ENCODE results near the gene PAPLN.

The PAPLN gene

DNA sequence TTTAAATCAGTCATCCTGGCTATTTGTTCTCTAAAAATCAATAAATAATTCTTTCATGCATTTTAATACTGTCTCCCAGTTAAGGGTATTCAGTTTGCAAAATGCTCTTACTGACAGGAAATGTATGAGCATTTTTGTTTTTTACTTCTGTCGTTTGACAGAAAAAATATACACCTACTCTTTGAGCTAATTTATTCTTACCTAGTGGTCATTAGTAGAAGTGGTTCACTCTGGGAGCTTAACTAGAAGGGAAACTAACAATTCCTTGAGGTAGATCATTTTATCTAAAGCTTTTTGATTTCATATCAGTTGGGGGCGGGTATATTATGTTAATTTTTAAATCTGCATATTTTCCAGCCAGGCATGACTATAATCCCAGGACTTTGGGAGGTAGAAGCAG is 33.8 kb upstream of the PAPLN start:
- no CpG with 5 or more reads among the region's 2 CpGs for WGBS (ENCODE audit: extremely low coverage, insufficient coverage, low lambda C conversion rate)

DNA sequence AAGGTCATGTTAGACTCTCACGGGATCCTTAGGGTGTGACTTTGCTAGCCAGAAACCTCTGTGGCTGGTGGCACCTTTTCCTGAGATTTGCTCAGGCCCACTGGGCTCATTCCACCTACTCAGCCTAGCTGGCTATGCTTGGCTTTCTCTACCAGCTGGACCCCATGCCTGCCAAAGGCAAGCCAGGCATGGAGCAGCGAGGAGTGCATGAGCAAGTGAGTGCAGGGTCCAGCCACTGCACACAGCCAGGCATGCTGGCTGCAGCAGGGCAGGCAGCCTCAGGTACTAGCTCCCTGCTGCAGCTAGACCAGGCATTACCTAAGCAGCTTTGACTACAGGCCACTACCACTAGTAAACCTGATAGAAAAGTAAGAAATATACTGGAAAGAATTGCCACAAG is 29.7 kb upstream of the PAPLN start:
- H3K18ac ChIP-seq (ENCODE audit: low read length): no peak overlapping the region
- H4K5ac ChIP-seq (ENCODE audit: low read length): no peak overlapping the region
- H3K4me3 ChIP-seq (ENCODE audit: low read length): no peak overlapping the region
- WGBS (ENCODE audit: extremely low coverage, insufficient coverage, low lambda C conversion rate): no CpG with 5 or more reads among the region's 2 CpGs
- H3K79me2 ChIP-seq (ENCODE audit: control insufficient read depth, insufficient read depth, low read length): no peaks in the 10 kb centered on the region
- H2BK120ac ChIP-seq (ENCODE audit: low read depth, low read length): no peak overlapping the region
- no peak overlapping the region for H2AK5ac ChIP-seq (ENCODE audit: low read length)
- peaks cover 2% of the 10 kb centered on the region for H3K36me3 ChIP-seq (ENCODE audit: control insufficient read depth, insufficient read depth, low read length)
- H3K79me1 ChIP-seq (ENCODE audit: low read length): no peaks in the 10 kb centered on the region
- no peak overlapping the region for H2BK15ac ChIP-seq (replicated peaks; ENCODE audit: low read depth)
- H3K4me2 ChIP-seq (ENCODE audit: low read length): no peak overlapping the region
- H4K8ac ChIP-seq (ENCODE audit: low read depth, low read length): no peak overlapping the region
- no peaks in the 10 kb centered on the region for H3K4me1 ChIP-seq (ENCODE audit: control insufficient read depth, low read depth, low read length)
- H3K23ac ChIP-seq (ENCODE audit: low read length): no peak overlapping the region
- no peak overlapping the region for H3K27ac ChIP-seq (ENCODE audit: low read depth, low read length)
- H3K56ac ChIP-seq (ENCODE audit: low read length): no peak overlapping the region
- no peak overlapping the region for H3K4ac ChIP-seq (ENCODE audit: low read depth, low read length)
- DNase-seq: no peak
- no peaks in the 10 kb centered on the region for H3K27me3 ChIP-seq (ENCODE audit: insufficient read depth, low read length, poor library complexity)
- no peak overlapping the region for H2BK5ac ChIP-seq (ENCODE audit: low read length)
- no peak overlapping the region for H3K9ac ChIP-seq (ENCODE audit: low read length)

More for the DNA sequence above, 33.8 kb upstream of the PAPLN start:
- Histone ChIP-seq H3K9ac (ENCODE audit: low read length) (no peak overlapping the region), H2BK15ac (replicated peaks; ENCODE audit: low read depth) (no peak overlapping the region), H3K79me2 (ENCODE audit: control insufficient read depth, insufficient read depth, low read length) (no peaks in the 10 kb centered on the region), H2BK120ac (ENCODE audit: low read depth, low read length) (no peak overlapping the region), H4K8ac (ENCODE audit: low read depth, low read length) (peak overlapping the region; percentile 16), H3K18ac (ENCODE audit: low read length) (no peak overlapping the region), H3K27me3 (ENCODE audit: insufficient read depth, low read length, poor library complexity) (no peaks in the 10 kb centered on the region), H2AK5ac (ENCODE audit: low read length) (no peak overlapping the region), H3K4me1 (ENCODE audit: control insufficient read depth, low read depth, low read length) (no peaks in the 10 kb centered on the region), H3K79me1 (ENCODE audit: low read length) (no peaks in the 10 kb centered on the region), H4K5ac (ENCODE audit: low read length) (no peak overlapping the region), H3K4me3 (ENCODE audit: low read length) (no peak overlapping the region), H2BK5ac (ENCODE audit: low read length) (no peak overlapping the region), H3K56ac (ENCODE audit: low read length) (no peak overlapping the region), H3K4me2 (ENCODE audit: low read length) (no peak overlapping the region), H3K23ac (ENCODE audit: low read length) (no peak overlapping the region), H3K4ac (ENCODE audit: low read depth, low read length) (no peak overlapping the region), H3K36me3 (ENCODE audit: control insufficient read depth, insufficient read depth, low read length) (peaks cover 2% of the 10 kb centered on the region), H3K27ac (ENCODE audit: low read depth, low read length) (no peak overlapping the region)
- peak; percentile 23 for DNase-seq

DNA sequence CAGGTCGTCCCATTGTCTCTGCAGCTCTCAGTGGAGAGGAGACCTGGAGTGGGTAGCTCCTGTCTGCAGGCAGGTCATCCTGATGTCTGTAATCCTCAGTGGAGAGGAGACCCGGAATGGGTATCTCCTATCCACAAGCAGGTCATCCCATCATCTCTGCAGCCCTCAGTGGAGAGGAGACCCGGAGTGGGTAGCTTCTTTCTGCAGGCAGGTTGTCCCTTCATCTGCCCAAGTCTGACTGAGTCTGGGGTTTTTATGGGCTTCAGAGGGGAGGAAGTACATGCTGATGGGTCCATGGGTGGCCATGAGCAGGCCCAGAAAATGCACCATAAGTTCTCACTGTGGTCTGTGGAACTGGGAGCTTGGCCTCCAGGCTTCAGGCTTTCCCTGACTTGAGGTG is 28.9 kb upstream of the PAPLN start:
- Histone ChIP-seq H2BK15ac (replicated peaks; ENCODE audit: low read depth) (no peak overlapping the region), H3K4me1 (ENCODE audit: control insufficient read depth, low read depth, low read length) (no peaks in the 10 kb centered on the region), H4K8ac (ENCODE audit: low read depth, low read length) (no peak overlapping the region), H2BK120ac (ENCODE audit: low read depth, low read length) (no peak overlapping the region), H3K79me2 (ENCODE audit: control insufficient read depth, insufficient read depth, low read length) (no peaks in the 10 kb centered on the region), H2BK5ac (ENCODE audit: low read length) (no peak overlapping the region), H3K56ac (ENCODE audit: low read length) (no peak overlapping the region), H3K9ac (ENCODE audit: low read length) (no peak overlapping the region), H3K4me3 (ENCODE audit: low read length) (no peak overlapping the region), H3K4ac (ENCODE audit: low read depth, low read length) (no peak overlapping the region), H3K27ac (ENCODE audit: low read depth, low read length) (no peak overlapping the region), H3K23ac (ENCODE audit: low read length) (no peak overlapping the region), H3K4me2 (ENCODE audit: low read length) (no peak overlapping the region), H4K5ac (ENCODE audit: low read length) (no peak overlapping the region), H3K79me1 (ENCODE audit: low read length) (no peaks in the 10 kb centered on the region), H2AK5ac (ENCODE audit: low read length) (no peak overlapping the region), H3K18ac (ENCODE audit: low read length) (no peak overlapping the region), H3K36me3 (ENCODE audit: control insufficient read depth, insufficient read depth, low read length) (peaks cover 3% of the 10 kb centered on the region), H3K27me3 (ENCODE audit: insufficient read depth, low read length, poor library complexity) (no peaks in the 10 kb centered on the region)
- no CpG with 5 or more reads among the region's 3 CpGs for WGBS (ENCODE audit: extremely low coverage, insufficient coverage, low lambda C conversion rate)
- peak; percentile 9 for DNase-seq

DNA sequence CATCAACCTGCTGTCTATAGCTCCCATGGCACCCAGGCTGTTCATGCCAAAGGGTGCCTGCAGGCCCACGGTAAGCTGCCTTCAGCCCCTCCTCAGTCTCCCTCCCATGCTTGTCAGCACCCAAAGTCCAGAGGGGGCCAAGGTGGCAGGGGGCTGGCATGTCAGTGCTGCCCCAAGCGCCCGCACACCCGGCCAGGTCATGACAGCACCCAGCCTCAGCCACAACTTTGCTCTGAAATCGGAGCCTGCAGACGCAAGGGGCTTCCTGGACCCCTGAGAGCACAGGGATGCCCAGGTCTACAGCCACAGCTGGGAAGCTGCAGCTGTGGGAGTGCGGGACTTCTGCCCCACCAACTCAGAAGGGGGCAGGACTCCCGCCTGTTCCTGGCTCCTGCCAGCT is 28.5 kb upstream of the PAPLN start:
- Histone ChIP-seq H3K36me3 (ENCODE audit: control insufficient read depth, insufficient read depth, low read length) (peaks cover 3% of the 10 kb centered on the region), H3K9ac (ENCODE audit: low read length) (no peak overlapping the region), H2BK15ac (replicated peaks; ENCODE audit: low read depth) (no peak overlapping the region), H4K8ac (ENCODE audit: low read depth, low read length) (no peak overlapping the region), H3K4me2 (ENCODE audit: low read length) (no peak overlapping the region), H3K79me1 (ENCODE audit: low read length) (no peaks in the 10 kb centered on the region), H2AK5ac (ENCODE audit: low read length) (no peak overlapping the region), H2BK5ac (ENCODE audit: low read length) (no peak overlapping the region), H3K79me2 (ENCODE audit: control insufficient read depth, insufficient read depth, low read length) (no peaks in the 10 kb centered on the region), H3K23ac (ENCODE audit: low read length) (no peak overlapping the region), H3K27me3 (ENCODE audit: insufficient read depth, low read length, poor library complexity) (no peaks in the 10 kb centered on the region), H3K4ac (ENCODE audit: low read depth, low read length) (no peak overlapping the region), H2BK120ac (ENCODE audit: low read depth, low read length) (no peak overlapping the region), H4K5ac (ENCODE audit: low read length) (no peak overlapping the region), H3K4me1 (ENCODE audit: control insufficient read depth, low read depth, low read length) (no peaks in the 10 kb centered on the region), H3K27ac (ENCODE audit: low read depth, low read length) (no peak overlapping the region), H3K18ac (ENCODE audit: low read length) (no peak overlapping the region), H3K4me3 (ENCODE audit: low read length) (no peak overlapping the region), H3K56ac (ENCODE audit: low read length) (no peak overlapping the region)
- WGBS (ENCODE audit: extremely low coverage, insufficient coverage, low lambda C conversion rate): no CpG with 5 or more reads among the region's 8 CpGs
- DNase-seq: no peak

DNA sequence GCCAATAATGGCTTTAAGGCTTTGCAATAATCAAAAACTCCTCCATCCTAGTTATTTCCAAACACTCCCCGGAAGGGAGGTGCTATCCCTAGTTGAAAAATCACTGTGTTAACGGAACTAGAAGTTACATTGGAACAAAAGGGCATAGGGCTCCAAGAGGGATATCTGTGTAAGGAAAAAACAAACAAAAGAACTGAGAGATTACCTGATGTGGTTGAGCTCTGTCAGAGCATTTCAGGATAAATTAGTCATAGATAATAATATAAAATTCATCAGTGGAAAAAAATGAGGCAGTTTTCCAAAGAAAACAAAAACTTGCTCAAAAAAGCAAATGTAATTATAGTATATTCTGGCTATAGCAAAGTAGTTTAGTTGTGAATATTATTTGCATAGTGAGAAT is 27.4 kb upstream of the PAPLN start:
- DNase-seq: no peak
- Histone ChIP-seq H3K56ac (ENCODE audit: low read length) (no peak overlapping the region), H2AK5ac (ENCODE audit: low read length) (no peak overlapping the region), H3K4me3 (ENCODE audit: low read length) (no peak overlapping the region), H3K23ac (ENCODE audit: low read length) (no peak overlapping the region), H3K9ac (ENCODE audit: low read length) (no peak overlapping the region), H3K18ac (ENCODE audit: low read length) (no peak overlapping the region), H3K79me1 (ENCODE audit: low read length) (no peaks in the 10 kb centered on the region), H2BK15ac (replicated peaks; ENCODE audit: low read depth) (no peak overlapping the region), H2BK120ac (ENCODE audit: low read depth, low read length) (no peak overlapping the region), H3K36me3 (ENCODE audit: control insufficient read depth, insufficient read depth, low read length) (peaks cover 3% of the 10 kb centered on the region), H2BK5ac (ENCODE audit: low read length) (no peak overlapping the region), H3K4ac (ENCODE audit: low read depth, low read length) (no peak overlapping the region), H3K27me3 (ENCODE audit: insufficient read depth, low read length, poor library complexity) (no peaks in the 10 kb centered on the region), H4K8ac (ENCODE audit: low read depth, low read length) (no peak overlapping the region), H4K5ac (ENCODE audit: low read length) (no peak overlapping the region), H3K79me2 (ENCODE audit: control insufficient read depth, insufficient read depth, low read length) (no peaks in the 10 kb centered on the region), H3K4me1 (ENCODE audit: control insufficient read depth, low read depth, low read length) (no peaks in the 10 kb centered on the region), H3K4me2 (ENCODE audit: low read length) (no peak overlapping the region), H3K27ac (ENCODE audit: low read depth, low read length) (no peak overlapping the region)
- WGBS (ENCODE audit: extremely low coverage, insufficient coverage, low lambda C conversion rate): no CpG with 5 or more reads among the region's 2 CpGs

DNA sequence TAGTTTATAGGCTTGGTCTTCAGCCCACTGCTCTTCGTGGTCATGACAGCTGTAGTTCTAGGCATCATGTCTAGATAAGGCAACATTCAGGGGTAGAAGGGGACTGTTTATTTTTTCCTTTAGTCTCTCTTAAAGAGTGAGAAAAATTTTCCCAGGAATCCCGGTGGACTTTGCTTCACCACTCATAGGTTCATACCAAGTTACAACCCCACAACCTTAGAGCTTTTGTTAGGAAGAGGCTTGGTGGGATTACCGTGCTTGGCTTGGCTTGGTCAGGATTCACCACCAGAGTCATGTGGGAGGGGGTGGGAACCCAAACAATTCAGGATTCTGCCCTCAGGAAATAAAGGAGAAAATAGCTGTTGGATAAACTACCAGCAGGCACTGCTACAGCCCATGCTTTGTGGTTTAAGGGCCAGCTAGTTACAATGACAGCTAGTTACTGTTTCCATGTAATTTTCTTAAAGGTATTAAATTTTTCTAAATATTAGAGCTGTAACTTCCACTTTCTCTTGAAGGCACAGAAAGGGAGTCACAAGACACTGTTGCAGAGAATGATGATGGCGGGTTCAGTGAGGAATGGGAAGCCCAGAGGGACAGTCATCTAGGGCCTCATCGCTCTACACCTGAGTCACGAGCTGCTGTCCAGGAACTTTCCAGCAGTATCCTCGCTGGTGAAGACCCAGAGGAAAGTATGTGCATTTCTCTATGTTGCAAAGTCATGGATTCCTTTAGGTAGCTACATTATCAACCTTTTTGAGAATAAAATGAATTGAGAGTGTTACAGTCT is 25.9 kb upstream of the PAPLN start:
- Histone ChIP-seq H3K36me3 (ENCODE audit: control insufficient read depth, insufficient read depth, low read length) (peaks cover 1% of the 10 kb centered on the region), H3K4me1 (ENCODE audit: control insufficient read depth, low read depth, low read length) (no peaks in the 10 kb centered on the region), H3K79me1 (ENCODE audit: low read length) (no peaks in the 10 kb centered on the region), H3K9ac (ENCODE audit: low read length) (no peak overlapping the region), H3K18ac (ENCODE audit: low read length) (no peak overlapping the region), H2BK5ac (ENCODE audit: low read length) (no peak overlapping the region), H3K4me2 (ENCODE audit: low read length) (no peak overlapping the region), H3K4me3 (ENCODE audit: low read length) (no peak overlapping the region), H3K23ac (ENCODE audit: low read length) (no peak overlapping the region), H2BK15ac (replicated peaks; ENCODE audit: low read depth) (no peak overlapping the region), H4K5ac (ENCODE audit: low read length) (no peak overlapping the region), H2AK5ac (ENCODE audit: low read length) (no peak overlapping the region), H4K8ac (ENCODE audit: low read depth, low read length) (no peak overlapping the region), H3K56ac (ENCODE audit: low read length) (no peak overlapping the region), H3K27me3 (ENCODE audit: insufficient read depth, low read length, poor library complexity) (no peaks in the 10 kb centered on the region), H3K4ac (ENCODE audit: low read depth, low read length) (no peak overlapping the region), H3K79me2 (ENCODE audit: control insufficient read depth, insufficient read depth, low read length) (no peaks in the 10 kb centered on the region), H2BK120ac (ENCODE audit: low read depth, low read length) (no peak overlapping the region), H3K27ac (ENCODE audit: low read depth, low read length) (no peak overlapping the region)
- WGBS (ENCODE audit: extremely low coverage, insufficient coverage, low lambda C conversion rate): no CpG with 5 or more reads among the region's 7 CpGs
- no peak for DNase-seq

All from mesendoderm (in vitro differentiated cells).